RPMI8226 (cell line): ENCODE measurements around the gene CRAMP1.
"Not testable (repeated sequence)": the region's sequence is repeated elsewhere in the genome, so short reads cannot be mapped to it uniquely, and the experiment has no call there.

ENCODE experiments used
- DNase-seq: peaks from one replicate; pipeline ENCODE4 v3.0.0-alpha.2; 2015

Gene CRAMP1

GRCh38 chr16:1718236-1718635 lies 106.1 kb downstream of the CRAMP1 start:
- DNase-seq, result not testable (repeated sequence)

- DNase-seq, result not testable (repeated sequence)
These were observed 107.5 kb downstream of the CRAMP1 start for GRCh38 chr16:1719559-1720229.

GRCh38 chr16:1721372-1721771 lies 109.2 kb downstream of the CRAMP1 start:
- DNase-seq, result no peak

- peak; percentile 51 for DNase-seq
These were observed 111.4 kb downstream of the CRAMP1 start for GRCh38 chr16:1723450-1724147.

GRCh38 chr16:1724491-1724890 lies 112.3 kb downstream of the CRAMP1 start:
- no peak for DNase-seq

- DNase-seq, result no peak
These were observed 114.7 kb downstream of the CRAMP1 start for GRCh38 chr16:1726661-1727502.
